ENCODE measurements around the gene KCNIP2. TPM values are rescaled to one million over a fixed set of nuclear protein-coding genes. Genes with fewer than 3 reads are reported as not detected.

Gene KCNIP2
- total and polyA plus RNA-seq, 2 donors (not counting 3 experiments of a cell fraction or from before 2014, with no cell fraction given) = 0.36 to 2.2 TPM

DNA sequence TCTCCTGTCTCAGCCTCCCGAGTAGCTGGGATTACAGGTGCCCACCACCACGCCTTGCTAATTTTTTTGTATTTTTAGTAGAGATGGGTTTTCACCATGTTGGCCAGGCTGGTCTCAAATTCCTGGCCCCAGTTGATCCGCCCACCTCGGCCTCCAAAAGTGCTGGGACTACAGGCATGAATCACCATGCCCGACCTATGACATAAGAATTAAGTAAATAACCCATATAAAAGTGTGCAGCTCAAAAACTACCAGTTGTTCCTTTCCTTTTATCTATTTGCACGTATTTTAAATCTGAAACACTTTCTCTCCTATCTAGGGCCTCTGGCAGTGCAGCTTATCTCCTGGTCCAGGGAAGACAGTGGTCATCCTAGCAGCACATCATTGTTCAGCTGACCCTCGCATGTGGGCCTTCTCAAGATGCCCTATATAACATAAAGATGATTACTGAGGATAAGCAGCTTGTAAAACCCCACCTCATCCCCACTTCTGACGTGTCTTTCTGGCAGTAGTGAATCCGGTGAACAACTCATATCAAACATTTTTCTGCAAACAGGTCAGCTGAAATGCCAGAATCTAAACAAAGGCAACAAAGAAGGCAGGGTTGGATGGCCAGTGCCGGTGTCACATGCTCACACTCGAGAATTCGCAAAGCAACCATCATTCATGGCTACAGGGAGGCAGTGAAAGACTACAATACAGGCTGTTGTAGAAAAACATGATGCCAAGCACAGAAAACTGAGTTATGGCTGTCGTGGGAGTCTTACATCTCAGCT, 36.0 kb upstream of the KCNIP2 start:
- Histone ChIP-seq H3K4me2 (ENCODE audit: insufficient read depth, low read length) (no peak overlapping the region), H3K9me1 (replicated peaks; ENCODE audit: control insufficient read depth, extremely low read depth, insufficient read depth, low read length) (no peaks in the 10 kb centered on the region), H3K27ac (ENCODE audit: insufficient read depth, low read depth, low read length) (no peak overlapping the region), H3K4me3 (replicated peaks in 1 of 3; ENCODE audit: insufficient read depth in 1 of 3, low read depth in 1 of 3, low read length in 3 of 3) (no peak overlapping the region), H3K9me3 (replicated peaks; ENCODE audit: control insufficient read depth, insufficient read depth, low read length) (no peaks in the 10 kb centered on the region), H3K9ac (replicated peaks; ENCODE audit: extremely low read depth, insufficient read depth, low read length) (no peak overlapping the region), H3K4me1 (ENCODE audit: control insufficient read depth, extremely low read depth, insufficient read depth, low read length) (no peaks in the 10 kb centered on the region), H2AFZ (ENCODE audit: low read depth, low read length) (no peak overlapping the region), H4K20me1 (replicated peaks; ENCODE audit: control insufficient read depth, extremely low read depth, insufficient read depth, low read length) (peaks cover 2% of the 10 kb centered on the region), H3K27me3 (ENCODE audit: control insufficient read depth in 2 of 2, insufficient read depth in 2 of 2, low read length in 2 of 2) (no peaks in the 10 kb centered on the region), H3K36me3 (ENCODE audit: control insufficient read depth in 2 of 2, extremely low read depth in 1 of 2, insufficient read depth in 2 of 2, low read length in 2 of 2) (no peaks in the 10 kb centered on the region), H3K79me2 (ENCODE audit: control insufficient read depth, insufficient read depth, low read length) (no peaks in the 10 kb centered on the region)
- TF ChIP-seq GATA2 (IDR thresholded peaks at IDR 0.05; ENCODE audit: insufficient read depth, insufficient read length, low read depth, low read length) (no peak), JUN (IDR thresholded peaks at IDR 0.05; ENCODE audit: borderline replicate concordance, insufficient read depth, insufficient read length, low read depth) (no peak), MYC (IDR thresholded peaks at IDR 0.05; ENCODE audit: low read depth, low read length) (no peak)
- POLR2A ChIA-PET = interaction anchor here (1.1 kb wide), 1 partner anchor 10 kb away, joined by 3 read pairs; no protein-coding TSS in a partner anchor
- intact Hi-C loops (cut with micrococcal nuclease) (no loop called here), dilution Hi-C loops (cut with MboI; ENCODE audit: extremely low pct_ligation_motif_present, low sequenced_read_pairs) (loop anchor here (25.0 kb wide), 1 partner anchor 108 kb away; no protein-coding TSS in a partner anchor)
- CTCF ChIA-PET = interaction anchor here (0.9 to 18.0 kb wide), 11 partner anchors 9 to 173 kb away, joined by 3 to 559 read pairs (median 5); partner anchors contain the start of gene KCNIP2
- no TSS peak for BruUV-seq (replicated peaks)
- peak; percentile 49 for FAIRE-seq
- no peak for DNase-seq (ENCODE audit: low read depth, low spot score)

DNA sequence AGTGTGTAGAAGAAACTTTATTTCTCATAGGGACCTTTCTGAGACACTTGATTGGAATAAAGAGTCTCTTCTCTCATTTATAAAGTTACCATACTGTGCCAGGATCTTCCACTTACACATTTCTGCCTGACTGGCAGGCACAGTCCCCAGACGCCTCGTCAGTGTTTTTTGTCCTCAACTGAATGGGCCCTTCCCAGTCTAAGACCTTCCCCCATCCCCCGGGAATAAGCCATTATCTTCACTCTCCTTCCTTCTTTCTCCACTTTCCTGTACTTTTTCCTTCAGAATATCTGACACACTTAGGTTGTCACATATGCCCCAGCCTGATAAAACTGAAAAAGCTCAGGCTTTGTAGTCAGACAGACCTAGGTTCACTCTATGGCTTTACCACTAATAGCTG, 35.3 kb upstream of the KCNIP2 start:
- POLR2A ChIA-PET = interaction anchor here (1.1 kb wide), 1 partner anchor 9 kb away, joined by 3 read pairs; no protein-coding TSS in a partner anchor
- dilution Hi-C loops (cut with MboI; ENCODE audit: extremely low pct_ligation_motif_present, low sequenced_read_pairs) = loop anchor here (25.0 kb wide), 1 partner anchor 108 kb away; no protein-coding TSS in a partner anchor
- BruUV-seq (replicated peaks) = no TSS peak

More for the DNA sequence above, 35.3 kb upstream of the KCNIP2 start:
- CTCF ChIA-PET = interaction anchor here (1.5 to 18.0 kb wide), 9 partner anchors 9 to 129 kb away, joined by 3 to 559 read pairs (median 6); partner anchors contain the start of gene KCNIP2
- Histone ChIP-seq H3K27ac (ENCODE audit: insufficient read depth, low read depth, low read length) (no peak overlapping the region), H3K4me3 (replicated peaks in 1 of 3; ENCODE audit: insufficient read depth in 1 of 3, low read depth in 1 of 3, low read length in 3 of 3) (no peak overlapping the region), H3K4me2 (ENCODE audit: insufficient read depth, low read length) (no peak overlapping the region), H3K9me1 (replicated peaks; ENCODE audit: control insufficient read depth, extremely low read depth, insufficient read depth, low read length) (no peaks in the 10 kb centered on the region), H3K9ac (replicated peaks; ENCODE audit: extremely low read depth, insufficient read depth, low read length) (no peak overlapping the region), H3K79me2 (ENCODE audit: control insufficient read depth, insufficient read depth, low read length) (no peaks in the 10 kb centered on the region), H3K36me3 (ENCODE audit: control insufficient read depth in 2 of 2, extremely low read depth in 1 of 2, insufficient read depth in 2 of 2, low read length in 2 of 2) (no peaks in the 10 kb centered on the region), H4K20me1 (replicated peaks; ENCODE audit: control insufficient read depth, extremely low read depth, insufficient read depth, low read length) (peaks cover 2% of the 10 kb centered on the region), H3K27me3 (ENCODE audit: control insufficient read depth in 2 of 2, insufficient read depth in 2 of 2, low read length in 2 of 2) (no peaks in the 10 kb centered on the region), H2AFZ (ENCODE audit: low read depth, low read length) (no peak overlapping the region), H3K4me1 (ENCODE audit: control insufficient read depth, extremely low read depth, insufficient read depth, low read length) (no peaks in the 10 kb centered on the region), H3K9me3 (replicated peaks; ENCODE audit: control insufficient read depth, insufficient read depth, low read length) (no peaks in the 10 kb centered on the region)
- intact Hi-C loops (cut with micrococcal nuclease) = no loop called here
- FAIRE-seq (no peak), DNase-seq (ENCODE audit: low read depth, low spot score) (no peak)
- TF ChIP-seq MYC (IDR thresholded peaks at IDR 0.05; ENCODE audit: low read depth, low read length) (no peak), JUN (IDR thresholded peaks at IDR 0.05; ENCODE audit: borderline replicate concordance, insufficient read depth, insufficient read length, low read depth) (no peak), EZH2 (IDR thresholded peaks at IDR 0.05; ENCODE audit: borderline replicate concordance, low read depth, low read length, severe bottlenecking) (no peak), GATA2 (IDR thresholded peaks at IDR 0.05; ENCODE audit: insufficient read depth, insufficient read length, low read depth, low read length) (no peak), POLR2A (IDR thresholded peaks at IDR 0.05; ENCODE audit: low read depth, low read length) (no peak), FOS (IDR thresholded peaks at IDR 0.05; ENCODE audit: borderline replicate concordance, insufficient read depth, low read length) (no peak), POLR2AphosphoS5 (IDR thresholded peaks at IDR 0.05; ENCODE audit: insufficient read depth, low read depth, low read length) (no peak)
- TF ChIP-seq, protein P1, sequence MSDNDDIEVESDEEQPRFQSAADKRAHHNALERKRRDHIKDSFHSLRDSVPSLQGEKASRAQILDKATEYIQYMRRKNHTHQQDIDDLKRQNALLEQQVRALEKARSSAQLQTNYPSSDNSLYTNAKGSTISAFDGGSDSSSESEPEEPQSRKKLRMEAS (IDR thresholded peaks at IDR 0.05; ENCODE audit: insufficient read depth, insufficient read length) = no peak
- TF ChIP-seq, protein P2, sequence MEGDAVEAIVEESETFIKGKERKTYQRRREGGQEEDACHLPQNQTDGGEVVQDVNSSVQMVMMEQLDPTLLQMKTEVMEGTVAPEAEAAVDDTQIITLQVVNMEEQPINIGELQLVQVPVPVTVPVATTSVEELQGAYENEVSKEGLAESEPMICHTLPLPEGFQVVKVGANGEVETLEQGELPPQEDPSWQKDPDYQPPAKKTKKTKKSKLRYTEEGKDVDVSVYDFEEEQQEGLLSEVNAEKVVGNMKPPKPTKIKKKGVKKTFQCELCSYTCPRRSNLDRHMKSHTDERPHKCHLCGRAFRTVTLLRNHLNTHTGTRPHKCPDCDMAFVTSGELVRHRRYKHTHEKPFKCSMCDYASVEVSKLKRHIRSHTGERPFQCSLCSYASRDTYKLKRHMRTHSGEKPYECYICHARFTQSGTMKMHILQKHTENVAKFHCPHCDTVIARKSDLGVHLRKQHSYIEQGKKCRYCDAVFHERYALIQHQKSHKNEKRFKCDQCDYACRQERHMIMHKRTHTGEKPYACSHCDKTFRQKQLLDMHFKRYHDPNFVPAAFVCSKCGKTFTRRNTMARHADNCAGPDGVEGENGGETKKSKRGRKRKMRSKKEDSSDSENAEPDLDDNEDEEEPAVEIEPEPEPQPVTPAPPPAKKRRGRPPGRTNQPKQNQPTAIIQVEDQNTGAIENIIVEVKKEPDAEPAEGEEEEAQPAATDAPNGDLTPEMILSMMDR (IDR thresholded peaks at IDR 0.05; ENCODE audit: extremely low read depth in 1 of 2, insufficient read depth in 1 of 2, low read depth in 1 of 2, low read length in 2 of 2) = no peak

All from endothelial cell of umbilical vein (primary cell).